Loucy (cell line): ENCODE data around the gene CUX1.

Experiments
- EZH2phosphoT487 ChIP-seq: fragments of 200-600 bp; IDR thresholded peaks from 2 replicates; pipeline ENCODE4 v1.6.1; 2018; ENCODE audit warnings: antibody characterized with exemption, mild to moderate bottlenecking, moderate library complexity, borderline replicate concordance
- TF ChIP-seq, protein P1 (sequence below): fragments of 200-600 bp; sonication (generic); conservative IDR thresholded peaks from 2 replicates; pipeline ENCODE4 v1.5.1; 2014; ENCODE audit warnings: mild to moderate bottlenecking, antibody characterized with exemption, low read length

DNA sequence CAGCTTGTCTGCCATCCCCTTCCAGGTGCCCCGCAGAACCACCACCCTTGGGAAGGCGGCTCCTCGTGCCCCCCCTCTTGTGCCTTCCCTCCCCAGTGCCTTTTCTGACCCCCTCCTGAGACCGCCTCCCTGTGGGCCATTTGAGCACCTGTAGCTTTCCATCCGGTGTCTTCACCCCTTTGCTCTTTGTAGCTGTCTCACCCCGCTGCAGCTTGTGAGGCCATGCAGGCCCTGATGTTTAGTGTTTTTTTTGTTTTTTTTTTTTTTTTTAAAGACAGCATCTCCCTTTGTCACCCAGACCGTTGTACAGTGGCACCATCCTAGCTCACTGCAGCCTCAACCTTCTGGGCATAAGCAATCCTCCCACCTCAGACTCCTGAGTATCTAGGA is 52.5 kb downstream of the CUX1 start:
- TF ChIP-seq, protein P1, sequence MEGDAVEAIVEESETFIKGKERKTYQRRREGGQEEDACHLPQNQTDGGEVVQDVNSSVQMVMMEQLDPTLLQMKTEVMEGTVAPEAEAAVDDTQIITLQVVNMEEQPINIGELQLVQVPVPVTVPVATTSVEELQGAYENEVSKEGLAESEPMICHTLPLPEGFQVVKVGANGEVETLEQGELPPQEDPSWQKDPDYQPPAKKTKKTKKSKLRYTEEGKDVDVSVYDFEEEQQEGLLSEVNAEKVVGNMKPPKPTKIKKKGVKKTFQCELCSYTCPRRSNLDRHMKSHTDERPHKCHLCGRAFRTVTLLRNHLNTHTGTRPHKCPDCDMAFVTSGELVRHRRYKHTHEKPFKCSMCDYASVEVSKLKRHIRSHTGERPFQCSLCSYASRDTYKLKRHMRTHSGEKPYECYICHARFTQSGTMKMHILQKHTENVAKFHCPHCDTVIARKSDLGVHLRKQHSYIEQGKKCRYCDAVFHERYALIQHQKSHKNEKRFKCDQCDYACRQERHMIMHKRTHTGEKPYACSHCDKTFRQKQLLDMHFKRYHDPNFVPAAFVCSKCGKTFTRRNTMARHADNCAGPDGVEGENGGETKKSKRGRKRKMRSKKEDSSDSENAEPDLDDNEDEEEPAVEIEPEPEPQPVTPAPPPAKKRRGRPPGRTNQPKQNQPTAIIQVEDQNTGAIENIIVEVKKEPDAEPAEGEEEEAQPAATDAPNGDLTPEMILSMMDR = no peak
- TF ChIP-seq EZH2phosphoT487 = no peak
